Adrenal gland (tissue), 12 donors: ENCODE data around the gene ALG3. TPM values are rescaled to one million over a fixed set of nuclear protein-coding genes. Genes with fewer than 3 reads are reported as not detected.
A peak's percentile ranks its signal among the peaks of the same experiment; 100 is the strongest.

ENCODE experiments used
- DNase-seq, 7 donors: peaks; one replicate each; pipeline ENCODE4 v3.0.0-alpha.2; 2019 to 2020
- H3K27ac ChIP-seq, 5 donors: fragments of 200-600 bp; sonication (generic) in 4 of 5; 1 replicate in 3 of 5; 2 replicates in 2 of 5; pipeline versions ENCODE4 v1.5.1 to v1.8.0; 2016 to 2020; ENCODE audit warnings: mild to moderate bottlenecking in 1 of 5
- H3K27me3 ChIP-seq: fragments of 200-600 bp; 2 replicates; pipeline ENCODE4 v1.8.0; 2021
- H3K36me3 ChIP-seq, 2 donors: fragments of 200-600 bp; replicated peaks in 1 of 2; 1 replicate in 1 of 2; 2 replicates in 1 of 2; pipeline versions ENCODE4 v1.5.1 to v1.8.0; 2018 to 2022
- H3K4me1 ChIP-seq, 2 donors: fragments of 200-600 bp; replicated peaks in 1 of 2; 1 replicate in 1 of 2; 2 replicates in 1 of 2; pipeline versions ENCODE4 v1.5.1 to v1.8.0; 2018 to 2021
- H3K4me3 ChIP-seq, 4 donors: fragments of 200-600 bp; sonication (generic) in 3 of 4; one replicate each; pipeline ENCODE4 v1.5.1; 2016 to 2018
- H3K9me3 ChIP-seq, 3 donors: fragments of 200-600 bp; sonication (generic) in 1 of 3; replicated peaks in 1 of 3; 1 replicate in 2 of 3; 2 replicates in 1 of 3; pipeline versions ENCODE4 v1.5.1 to v1.8.0; 2016 to 2021
- CTCF ChIP-seq, 6 experiments: fragments of 450-650 bp in 4 of 6; fragments of 200-600 bp in 2 of 6; sonication (generic) in 1 of 6; IDR thresholded peaks; 1 replicate in 5 of 6; 2 replicates in 1 of 6; pipeline versions ENCODE4 v1.5.1 to v1.8.0; 2016 to 2021; ENCODE audit warnings: antibody characterized with exemption in 6 of 6, mild to moderate bottlenecking in 2 of 6, moderate library complexity in 1 of 6
- POLR2A ChIP-seq, 2 donors: fragments of 450-650 bp; IDR thresholded peaks; one replicate each; pipeline ENCODE4 v1.6.1; 2017; ENCODE audit warnings: antibody characterized with exemption in 2 of 2, mild to moderate bottlenecking in 2 of 2, moderate library complexity in 1 of 2
- WGBS, 4 donors: extraction: QIAGEN DNeasy Blood & Tissue Kit in 2 of 4; methylation state at CpG; one replicate each; pipeline versions ENCODE4 v1.1.5 to v1.1.7; 2013 to 2017; 5-methylcytosine and 5-hydroxymethylcytosine counted together
- intact Hi-C, 2 donors: fragments of 100-400 bp; cut with DNase I; formaldehyde crosslinking; loops; one replicate each; pipeline versions ENCODE4 v1.14.1 to v1.15.0; 2022 to 2023
- polyA plus RNA-seq, 3 donors: library from polyadenylated mRNA; stranded (reverse); fragments of 200-250 nt in 2 of 3; fragments of 350-450 nt in 1 of 3; fragmentation: Illumina TruSeq in 1 of 3; extraction: RNeasy Lipid Tissue Mini Kit (QIAGEN cat#74804) in 1 of 3; gene quantifications; one replicate each; pipeline ENCODE4 v1.2.3, GENCODE V29; 2013 to 2014
- total RNA-seq, 9 donors: library from RNA; depleted of rRNA in 4 of 9; stranded (reverse); fragments of >200 nt in 4 of 9; fragments of 120-200 nt in 1 of 9; fragmentation: NEBNext Ultra II Directional in 1 of 9; extraction: Animal tissue kit (Norgen Biotek cat#: 25700) in 1 of 9; gene quantifications; one replicate each; pipeline versions ENCODE4 v1.1.0 to v1.2.4, GENCODE V29; 2013 to 2023
- donor health status: healthy with polysubstance abuse.
- donor health status: Bipolar disorder and iron deficiency.
- donor health status: DM: yes; HTN: yes; CAD: no.
- donor health status: DM: no; HTN: no; CAD: no.
- donor health status: DM: no; HTN: no; CAD: no.
- donor health status: DM: yes; HTN: yes; CAD: no.

Gene ALG3
- total and polyA plus RNA-seq, 12 donors: 27.7 to 107 (median 56.5) TPM

- 84 to 91% (median 85%) methylated on average over 3 to 7 of the region's 7 CpGs for WGBS, 4 donors
- intact Hi-C loops: loop anchor here (5.0 to 10.0 kb wide), 3 partner anchors 47 to 345 kb away; no protein-coding TSS in a partner anchor
These were observed 9.1 kb downstream of the ALG3 start for GRCh38 chr3:184239708-184240107.

GRCh38 chr3:184239221-184239620, 9.5 kb downstream of the ALG3 start:
- no peak for DNase-seq
- H3K4me3 ChIP-seq: no peak overlapping the region

More at GRCh38 chr3:184239708-184240107, 9.1 kb downstream of the ALG3 start:
- no peak overlapping the region for H3K4me3 ChIP-seq
- peak overlapping the region in 1 of 5 donors; percentile 41 for H3K27ac ChIP-seq
- TF ChIP-seq CTCF (IDR thresholded peaks at IDR 0.05) (no peak), POLR2A (IDR thresholded peaks at IDR 0.05) (no peak)
- peaks cover 0 to 39% of the 10 kb centered on the region in 2 donors for H3K36me3 ChIP-seq
- no peaks in the 10 kb centered on the region for H3K27me3 ChIP-seq
- H3K4me1 ChIP-seq: peaks cover 0 to 26% of the 10 kb centered on the region in 2 donors
- H3K9me3 ChIP-seq: no peaks in the 10 kb centered on the region
- DNase-seq: no peak

GRCh38 chr3:184238246-184238818, 10.4 kb downstream of the ALG3 start:
- WGBS, 4 donors: 43 to 76% (median 73%) methylated on average over 4 to 13 of the region's 13 CpGs
- H3K4me1 ChIP-seq: peaks cover 7 to 37% of the 10 kb centered on the region in 2 donors
- H3K9me3 ChIP-seq: no peaks in the 10 kb centered on the region
- H3K27me3 ChIP-seq: no peaks in the 10 kb centered on the region
- TF ChIP-seq POLR2A (IDR thresholded peaks at IDR 0.05): no peak
- no peak for TF ChIP-seq CTCF (IDR thresholded peaks at IDR 0.05)
- no peak for DNase-seq
- intact Hi-C loops: loop anchor here in 1 of 2 donors (5.0 kb wide), 1 partner anchor 46 kb away; no protein-coding TSS in a partner anchor
- no peak overlapping the region for H3K4me3 ChIP-seq
- H3K36me3 ChIP-seq: peaks cover 0 to 25% of the 10 kb centered on the region in 2 donors
- H3K27ac ChIP-seq: peak overlapping the region in 1 of 5 donors; percentile 32

More at GRCh38 chr3:184239221-184239620, 9.5 kb downstream of the ALG3 start:
- Histone ChIP-seq H3K36me3 (peaks cover 0 to 34% of the 10 kb centered on the region in 2 donors), H3K4me1 (peaks cover 4 to 31% of the 10 kb centered on the region in 2 donors), H3K27me3 (no peaks in the 10 kb centered on the region), H3K27ac (peak overlapping the region in 1 of 5 donors; percentile 41), H3K9me3 (no peaks in the 10 kb centered on the region)
- TF ChIP-seq POLR2A (IDR thresholded peaks at IDR 0.05) (no peak), CTCF (IDR thresholded peaks at IDR 0.05) (no peak)
- intact Hi-C loops: loop anchor here in 1 of 2 donors (5.0 kb wide), 1 partner anchor 47 kb away; no protein-coding TSS in a partner anchor
- WGBS, 4 donors: 86 to 98% (median 96%) methylated on average over 3 to 8 of the region's 8 CpGs

GRCh38 chr3:184237807-184238206, 11.0 kb downstream of the ALG3 start:
- H3K4me3 ChIP-seq: no peak overlapping the region
- TF ChIP-seq POLR2A (IDR thresholded peaks at IDR 0.05) (no peak), CTCF (IDR thresholded peaks at IDR 0.05) (no peak)
- peaks cover 0 to 20% of the 10 kb centered on the region in 2 donors for H3K36me3 ChIP-seq
- intact Hi-C loops: loop anchor here in 1 of 2 donors (5.0 kb wide), 1 partner anchor 46 kb away; no protein-coding TSS in a partner anchor
- H3K9me3 ChIP-seq: no peaks in the 10 kb centered on the region
- DNase-seq: no peak
- H3K27me3 ChIP-seq: no peaks in the 10 kb centered on the region
- peak overlapping the region in 1 of 5 donors; percentile 32 for H3K27ac ChIP-seq
- H3K4me1 ChIP-seq: peaks cover 7 to 42% of the 10 kb centered on the region in 2 donors
- WGBS, 4 donors: 28 to 35% (median 31%) methylated on average over 1 of the region's 1 CpG
